GM19455 (cell line): Measurements from ENCODE around the gene CARS1.
"Not testable (repeated sequence)": the region's sequence is repeated elsewhere in the genome, so short reads cannot be mapped to it uniquely, and the experiment has no call there.

Source experiments
- ATAC-seq: cut with Tn5 transposase; IDR thresholded peaks from one replicate; pipeline ENCODE4 v1.9.1; 2021; ENCODE audit not compliant: unreplicated experiment

The CARS1 gene

GRCh38 chr11:3090096-3090901, 33.1 kb upstream of the CARS1 start:
- no peak for ATAC-seq

- ATAC-seq = no peak
Measured at GRCh38 chr11:3089236-3090061, 32.2 kb upstream of the CARS1 start.

GRCh38 chr11:3088806-3089205, 31.6 kb upstream of the CARS1 start:
- ATAC-seq = no peak

- ATAC-seq = no peak
Measured at GRCh38 chr11:3087821-3088800, 30.9 kb upstream of the CARS1 start.

GRCh38 chr11:3087373-3087772, 30.1 kb upstream of the CARS1 start:
- no peak for ATAC-seq

- ATAC-seq = no peak
Measured at GRCh38 chr11:3086671-3087150, 29.5 kb upstream of the CARS1 start.

GRCh38 chr11:3086114-3086513, 28.9 kb upstream of the CARS1 start:
- ATAC-seq = no peak

- no peak for ATAC-seq
Measured at GRCh38 chr11:3085052-3085451, 27.8 kb upstream of the CARS1 start.

GRCh38 chr11:3083321-3083720, 26.1 kb upstream of the CARS1 start:
- ATAC-seq = no peak

GRCh38 chr11:3081386-3081751, 24.1 kb upstream of the CARS1 start:
- no peak for ATAC-seq

- ATAC-seq = no peak
Measured at GRCh38 chr11:3080733-3081385, 23.6 kb upstream of the CARS1 start.

- ATAC-seq = no peak
Measured at GRCh38 chr11:3080104-3080503, 22.9 kb upstream of the CARS1 start.

- no peak for ATAC-seq
Measured at GRCh38 chr11:3077846-3078440, 20.7 kb upstream of the CARS1 start.

- no peak for ATAC-seq
Measured at GRCh38 chr11:3077189-3077836, 20.1 kb upstream of the CARS1 start.

- ATAC-seq = no peak
Measured at GRCh38 chr11:3074912-3075589, 17.8 kb upstream of the CARS1 start.

GRCh38 chr11:3073029-3073435, 15.8 kb upstream of the CARS1 start:
- no peak for ATAC-seq

GRCh38 chr11:3069425-3069824, 12.2 kb upstream of the CARS1 start:
- ATAC-seq = no peak

GRCh38 chr11:3066308-3066707, 9.1 kb upstream of the CARS1 start:
- ATAC-seq = not testable (repeated sequence)

- not testable (repeated sequence) for ATAC-seq
Measured at GRCh38 chr11:3064709-3065108, 7.5 kb upstream of the CARS1 start.
